ENCODE measurements around the gene CWC27.

CWC27 gene

DNA sequence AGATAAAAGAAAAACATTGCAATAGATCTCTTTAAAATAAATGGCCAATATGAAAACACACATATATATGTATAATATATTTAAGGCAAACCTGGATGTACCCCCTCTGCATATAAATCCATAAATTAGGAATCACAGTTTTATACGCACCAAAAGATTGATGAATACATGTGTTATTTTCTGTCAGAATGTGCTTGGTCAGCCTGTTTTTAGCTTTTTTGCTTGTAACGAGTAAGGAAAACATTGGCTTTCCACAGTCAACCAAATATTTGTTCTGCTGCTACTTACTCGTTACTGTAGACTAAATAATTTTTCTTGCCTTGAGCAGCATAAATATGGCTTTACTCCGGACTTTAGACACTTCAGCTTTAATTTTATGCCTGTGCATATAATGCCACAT, 173.7 kb downstream of the CWC27 start:
- Histone ChIP-seq H3K9me3 (ENCODE audit: control insufficient read depth, low read length) (no peaks in the 10 kb centered on the region), H2BK120ac (ENCODE audit: low read depth, low read length) (no peak overlapping the region), H3K4me1 (ENCODE audit: control insufficient read depth, insufficient read depth, low read depth, low read length) (peaks cover 8% of the 10 kb centered on the region), H3K79me1 (replicated peaks; ENCODE audit: low read length, poor library complexity, severe bottlenecking) (no peaks in the 10 kb centered on the region), H3K23ac (ENCODE audit: low read length in 2 of 2) (no peak overlapping the region), H2AFZ (ENCODE audit: low read depth, low read length) (no peak overlapping the region), H3K27me3 (ENCODE audit: control insufficient read depth in 1 of 2, insufficient read depth in 1 of 2, low read length in 2 of 2) (no peaks in the 10 kb centered on the region), H3K9ac (ENCODE audit: low read length) (no peak overlapping the region), H3K14ac (ENCODE audit: low read length in 2 of 2) (no peak overlapping the region), H3K4me2 (ENCODE audit: low read length, poor library complexity, severe bottlenecking) (no peak overlapping the region), H3K36me3 (ENCODE audit: control insufficient read depth in 1 of 2, insufficient read depth in 2 of 2, low read depth in 1 of 2, low read length in 2 of 2) (peaks cover 0 to 3% of the 10 kb centered on the region in 2 experiments), H2BK5ac (ENCODE audit: low read depth, low read length, poor library complexity, severe bottlenecking) (no peak overlapping the region), H3K4me3 (ENCODE audit: insufficient read depth in 1 of 2, low read depth in 1 of 2, low read length in 2 of 2) (no peak overlapping the region), H2BK12ac (ENCODE audit: low read length in 2 of 2) (no peak overlapping the region), H3K27ac (ENCODE audit: low read length, poor library complexity, severe bottlenecking) (no peak overlapping the region), H3K4ac (ENCODE audit: low read depth in 1 of 2, low read length in 2 of 2) (no peak overlapping the region), H4K8ac (ENCODE audit: low read length) (no peak overlapping the region), H4K91ac (ENCODE audit: low read length) (no peak overlapping the region), H2BK15ac (ENCODE audit: low read depth, poor library complexity, severe bottlenecking) (no peak overlapping the region), H3K18ac (ENCODE audit: low read depth in 1 of 2, low read length in 2 of 2) (no peak overlapping the region), H2AK5ac (ENCODE audit: low read length, severe bottlenecking) (no peak overlapping the region)
- no peak for DNase-seq
- 88% methylated on average over 3 of the region's 4 CpGs for WGBS

DNA sequence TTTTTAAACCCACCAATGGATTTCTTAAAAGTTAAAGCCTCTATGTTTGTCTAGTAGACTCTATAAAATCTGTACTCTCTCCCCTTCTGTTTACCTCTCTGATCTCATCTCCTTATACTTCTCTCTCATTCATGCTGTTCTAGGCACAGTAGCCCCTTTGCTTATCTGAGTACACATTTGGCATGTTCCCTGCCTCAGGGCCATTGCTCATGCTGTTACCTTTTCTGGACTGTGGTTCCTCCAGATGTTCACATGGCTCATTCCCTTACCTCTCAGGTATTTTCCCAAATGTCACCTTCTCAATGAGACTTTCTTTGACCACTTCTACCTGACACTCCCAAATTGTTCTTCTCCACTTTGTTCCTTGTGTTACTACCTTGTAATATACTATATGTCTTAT, 176.1 kb downstream of the CWC27 start:
- no peak overlapping the region for H2AK5ac ChIP-seq (ENCODE audit: low read length, severe bottlenecking)
- H3K4me1 ChIP-seq (ENCODE audit: control insufficient read depth, insufficient read depth, low read depth, low read length), result peaks cover 4% of the 10 kb centered on the region
- H3K4ac ChIP-seq (ENCODE audit: low read depth in 1 of 2, low read length in 2 of 2), result no peak overlapping the region
- peaks cover 0 to 1% of the 10 kb centered on the region in 2 experiments for H3K36me3 ChIP-seq (ENCODE audit: control insufficient read depth in 1 of 2, insufficient read depth in 2 of 2, low read depth in 1 of 2, low read length in 2 of 2)
- no peaks in the 10 kb centered on the region for H3K79me1 ChIP-seq (replicated peaks; ENCODE audit: low read length, poor library complexity, severe bottlenecking)
- H3K27ac ChIP-seq (ENCODE audit: low read length, poor library complexity, severe bottlenecking), result no peak overlapping the region
- H3K4me2 ChIP-seq (ENCODE audit: low read length, poor library complexity, severe bottlenecking), result no peak overlapping the region
- no peaks in the 10 kb centered on the region for H3K9me3 ChIP-seq (ENCODE audit: control insufficient read depth, low read length)
- no peak overlapping the region for H2BK12ac ChIP-seq (ENCODE audit: low read length in 2 of 2)
- H3K9ac ChIP-seq (ENCODE audit: low read length), result no peak overlapping the region
- no peak overlapping the region for H2BK120ac ChIP-seq (ENCODE audit: low read depth, low read length)
- H3K23ac ChIP-seq (ENCODE audit: low read length in 2 of 2), result no peak overlapping the region
- H2BK15ac ChIP-seq (ENCODE audit: low read depth, poor library complexity, severe bottlenecking), result no peak overlapping the region
- no peak overlapping the region for H2AFZ ChIP-seq (ENCODE audit: low read depth, low read length)
- H2BK5ac ChIP-seq (ENCODE audit: low read depth, low read length, poor library complexity, severe bottlenecking), result no peak overlapping the region
- no peak overlapping the region for H3K4me3 ChIP-seq (ENCODE audit: insufficient read depth in 1 of 2, low read depth in 1 of 2, low read length in 2 of 2)
- H3K27me3 ChIP-seq (ENCODE audit: control insufficient read depth in 1 of 2, insufficient read depth in 1 of 2, low read length in 2 of 2), result no peaks in the 10 kb centered on the region
- H3K14ac ChIP-seq (ENCODE audit: low read length in 2 of 2), result no peak overlapping the region
- no peak for DNase-seq
- no peak overlapping the region for H4K91ac ChIP-seq (ENCODE audit: low read length)
- H4K8ac ChIP-seq (ENCODE audit: low read length), result no peak overlapping the region
- no peak overlapping the region for H3K18ac ChIP-seq (ENCODE audit: low read depth in 1 of 2, low read length in 2 of 2)

DNA sequence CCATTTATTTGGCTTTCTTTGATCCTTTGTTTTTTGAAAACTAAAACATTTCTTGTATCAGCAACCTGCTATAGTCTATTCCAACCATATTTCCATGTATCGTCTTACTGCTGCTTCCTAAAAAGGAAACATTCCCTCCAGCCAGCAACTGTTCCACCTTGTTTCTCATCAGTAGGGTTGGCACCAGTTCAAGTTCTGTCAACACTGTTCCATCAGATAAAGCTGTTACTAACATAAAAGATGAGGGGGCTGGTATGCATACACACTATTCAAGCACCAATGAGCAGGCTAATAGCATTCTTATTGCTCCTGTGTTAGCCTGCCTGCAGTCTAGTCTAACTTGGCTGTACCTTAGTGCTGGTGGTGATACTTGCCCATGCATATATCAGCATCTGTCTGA, 178.3 kb downstream of the CWC27 start:
- Histone ChIP-seq H4K8ac (ENCODE audit: low read length) (no peak overlapping the region), H3K18ac (ENCODE audit: low read depth in 1 of 2, low read length in 2 of 2) (no peak overlapping the region), H3K4ac (ENCODE audit: low read depth in 1 of 2, low read length in 2 of 2) (no peak overlapping the region), H2BK120ac (ENCODE audit: low read depth, low read length) (no peak overlapping the region), H3K27ac (ENCODE audit: low read length, poor library complexity, severe bottlenecking) (no peak overlapping the region), H3K4me2 (ENCODE audit: low read length, poor library complexity, severe bottlenecking) (no peak overlapping the region), H2AK5ac (ENCODE audit: low read length, severe bottlenecking) (no peak overlapping the region), H3K14ac (ENCODE audit: low read length in 2 of 2) (no peak overlapping the region), H2AFZ (ENCODE audit: low read depth, low read length) (no peak overlapping the region), H3K9ac (ENCODE audit: low read length) (no peak overlapping the region), H4K91ac (ENCODE audit: low read length) (no peak overlapping the region), H2BK5ac (ENCODE audit: low read depth, low read length, poor library complexity, severe bottlenecking) (no peak overlapping the region), H3K36me3 (ENCODE audit: control insufficient read depth in 1 of 2, insufficient read depth in 2 of 2, low read depth in 1 of 2, low read length in 2 of 2) (no peaks in the 10 kb centered on the region), H3K9me3 (ENCODE audit: control insufficient read depth, low read length) (no peaks in the 10 kb centered on the region), H3K4me3 (ENCODE audit: insufficient read depth in 1 of 2, low read depth in 1 of 2, low read length in 2 of 2) (no peak overlapping the region), H2BK12ac (ENCODE audit: low read length in 2 of 2) (no peak overlapping the region), H3K27me3 (ENCODE audit: control insufficient read depth in 1 of 2, insufficient read depth in 1 of 2, low read length in 2 of 2) (no peaks in the 10 kb centered on the region), H3K23ac (ENCODE audit: low read length in 2 of 2) (no peak overlapping the region), H2BK15ac (ENCODE audit: low read depth, poor library complexity, severe bottlenecking) (no peak overlapping the region), H3K4me1 (ENCODE audit: control insufficient read depth, insufficient read depth, low read depth, low read length) (no peaks in the 10 kb centered on the region), H3K79me1 (replicated peaks; ENCODE audit: low read length, poor library complexity, severe bottlenecking) (no peaks in the 10 kb centered on the region)
- no peak for DNase-seq
- WGBS, result 94% methylated on average over 1 of the region's 1 CpG

DNA sequence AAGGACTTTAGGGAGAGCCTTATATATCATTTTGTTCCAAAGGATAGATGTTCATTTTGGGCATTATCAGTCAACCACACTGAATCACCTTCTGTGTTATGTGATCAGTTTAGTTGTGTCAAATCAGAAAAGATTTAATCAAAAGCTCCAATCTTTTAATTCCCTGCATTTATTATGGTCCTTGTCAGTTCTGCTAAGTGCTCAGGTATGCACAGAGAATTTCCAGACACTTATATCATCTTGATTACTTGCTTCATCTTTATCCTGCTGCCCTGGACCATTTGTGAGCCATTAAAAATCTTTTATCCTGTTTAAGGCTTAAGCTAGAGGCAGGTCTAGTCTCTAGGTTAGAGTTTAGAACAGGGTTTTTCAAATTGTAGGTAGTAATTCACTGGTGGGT, 179.1 kb downstream of the CWC27 start:
- H3K23ac ChIP-seq (ENCODE audit: low read length in 2 of 2), result no peak overlapping the region
- no peak overlapping the region for H3K4ac ChIP-seq (ENCODE audit: low read depth in 1 of 2, low read length in 2 of 2)
- H2BK12ac ChIP-seq (ENCODE audit: low read length in 2 of 2), result no peak overlapping the region
- H3K36me3 ChIP-seq (ENCODE audit: control insufficient read depth in 1 of 2, insufficient read depth in 2 of 2, low read depth in 1 of 2, low read length in 2 of 2), result no peaks in the 10 kb centered on the region
- no peak overlapping the region for H3K4me3 ChIP-seq (ENCODE audit: insufficient read depth in 1 of 2, low read depth in 1 of 2, low read length in 2 of 2)
- no peaks in the 10 kb centered on the region for H3K79me1 ChIP-seq (replicated peaks; ENCODE audit: low read length, poor library complexity, severe bottlenecking)
- no peak overlapping the region for H3K27ac ChIP-seq (ENCODE audit: low read length, poor library complexity, severe bottlenecking)
- H2BK120ac ChIP-seq (ENCODE audit: low read depth, low read length), result no peak overlapping the region
- H3K18ac ChIP-seq (ENCODE audit: low read depth in 1 of 2, low read length in 2 of 2), result no peak overlapping the region
- H2BK15ac ChIP-seq (ENCODE audit: low read depth, poor library complexity, severe bottlenecking), result no peak overlapping the region
- H3K14ac ChIP-seq (ENCODE audit: low read length in 2 of 2), result no peak overlapping the region
- DNase-seq, result no peak
- no peaks in the 10 kb centered on the region for H3K27me3 ChIP-seq (ENCODE audit: control insufficient read depth in 1 of 2, insufficient read depth in 1 of 2, low read length in 2 of 2)
- H3K4me1 ChIP-seq (ENCODE audit: control insufficient read depth, insufficient read depth, low read depth, low read length), result no peaks in the 10 kb centered on the region
- no peak overlapping the region for H4K91ac ChIP-seq (ENCODE audit: low read length)
- no peak overlapping the region for H2AFZ ChIP-seq (ENCODE audit: low read depth, low read length)
- no peak overlapping the region for H3K9ac ChIP-seq (ENCODE audit: low read length)
- H3K9me3 ChIP-seq (ENCODE audit: control insufficient read depth, low read length), result no peaks in the 10 kb centered on the region
- H4K8ac ChIP-seq (ENCODE audit: low read length), result no peak overlapping the region
- no peak overlapping the region for H2BK5ac ChIP-seq (ENCODE audit: low read depth, low read length, poor library complexity, severe bottlenecking)
- no peak overlapping the region for H2AK5ac ChIP-seq (ENCODE audit: low read length, severe bottlenecking)
- no peak overlapping the region for H3K4me2 ChIP-seq (ENCODE audit: low read length, poor library complexity, severe bottlenecking)

Measured in mesenchymal stem cell (in vitro differentiated cells and primary cell).